ENCODE data around the gene ZNF398.
"Not testable (repeated sequence)": the region's sequence is repeated elsewhere in the genome, so short reads cannot be mapped to it uniquely, and the experiment has no call there.

The ZNF398 gene

DNA sequence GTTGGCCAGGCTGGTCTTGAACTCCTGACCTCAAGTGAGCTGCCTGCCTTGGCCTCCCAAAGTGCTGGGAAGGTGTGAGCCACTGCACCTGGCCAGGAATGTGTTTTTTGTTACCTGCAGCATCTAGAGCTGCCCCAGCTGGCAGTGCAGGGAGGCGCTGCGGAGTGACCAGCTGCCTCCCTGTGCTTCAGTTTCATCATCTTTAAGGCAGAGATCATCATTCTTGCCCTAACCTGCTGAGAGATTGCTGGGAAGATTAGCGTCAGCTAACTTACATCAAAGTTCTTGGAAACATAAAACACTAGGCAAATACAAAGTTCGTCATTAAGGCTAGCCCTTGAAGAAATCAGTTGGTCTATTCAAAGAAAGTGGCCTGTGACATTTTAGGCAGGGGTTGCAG, 50.4 kb downstream of the ZNF398 start:
- DNase-seq, result no peak

DNA sequence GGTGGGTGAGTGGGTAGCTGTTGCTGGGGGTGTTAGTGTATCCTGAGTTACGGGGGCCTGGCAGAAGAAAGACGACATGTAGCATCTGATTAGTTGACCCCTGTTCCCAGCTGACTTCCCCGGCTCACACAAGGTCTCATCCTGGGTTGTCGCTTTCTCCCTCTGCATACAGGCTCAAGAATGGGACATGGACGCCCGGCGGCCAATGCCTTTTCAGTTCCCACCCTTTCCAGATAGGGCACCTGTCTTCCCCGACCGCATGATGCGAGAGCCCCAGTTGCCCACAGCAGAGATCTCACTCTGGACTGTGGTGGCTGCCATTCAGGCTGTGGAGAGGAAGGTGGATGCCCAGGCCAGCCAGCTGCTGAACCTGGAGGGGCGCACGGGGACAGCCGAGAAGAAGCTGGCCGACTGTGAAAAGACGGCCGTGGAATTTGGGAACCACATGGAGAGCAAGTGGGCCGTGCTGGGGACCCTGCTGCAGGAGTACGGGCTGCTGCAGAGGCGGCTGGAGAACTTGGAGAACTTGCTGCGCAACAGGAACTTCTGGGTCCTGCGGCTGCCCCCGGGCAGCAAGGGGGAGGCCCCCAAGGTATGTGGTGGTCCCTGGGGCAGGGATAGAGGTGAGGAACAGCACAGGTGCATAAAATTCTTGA, 51.0 kb downstream of the ZNF398 start:
- DNase-seq, result no peak

DNA sequence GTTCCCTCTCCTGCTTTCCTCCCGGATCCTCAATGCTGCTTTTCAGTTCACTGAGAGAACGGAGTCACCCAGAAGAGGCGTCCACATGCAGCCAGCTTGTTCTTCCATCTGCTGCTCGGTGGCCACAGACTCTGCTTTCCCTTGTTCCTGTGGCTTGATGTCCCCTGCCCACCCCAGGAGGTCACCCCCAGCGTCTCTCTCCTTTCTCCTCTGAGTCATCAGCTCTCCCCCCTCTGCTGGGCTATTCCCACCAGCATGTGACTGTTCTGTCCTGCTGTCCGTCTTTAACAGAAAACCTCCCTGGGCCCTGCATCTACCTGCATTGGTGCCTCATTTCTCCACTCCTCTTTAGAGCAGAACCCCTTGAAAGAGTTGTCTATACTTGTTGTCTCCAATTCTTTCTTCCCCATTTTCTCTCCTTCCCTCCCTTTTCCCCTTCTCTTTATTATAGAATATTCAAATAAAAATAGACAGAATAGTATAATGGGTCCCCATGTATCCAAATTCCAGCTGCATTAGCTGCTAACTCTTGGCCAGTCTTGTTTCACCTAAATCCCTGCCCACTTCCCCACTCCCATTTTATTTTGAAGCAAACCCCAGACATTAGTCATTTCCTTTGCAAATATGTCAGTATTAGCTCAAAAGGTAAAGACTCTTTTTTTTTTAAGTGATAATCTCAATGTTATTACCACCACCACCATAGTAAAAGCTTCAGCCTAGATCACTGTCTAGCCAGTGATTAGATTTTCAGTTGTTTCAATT, 52.2 kb downstream of the ZNF398 start:
- DNase-seq, result no peak

DNA sequence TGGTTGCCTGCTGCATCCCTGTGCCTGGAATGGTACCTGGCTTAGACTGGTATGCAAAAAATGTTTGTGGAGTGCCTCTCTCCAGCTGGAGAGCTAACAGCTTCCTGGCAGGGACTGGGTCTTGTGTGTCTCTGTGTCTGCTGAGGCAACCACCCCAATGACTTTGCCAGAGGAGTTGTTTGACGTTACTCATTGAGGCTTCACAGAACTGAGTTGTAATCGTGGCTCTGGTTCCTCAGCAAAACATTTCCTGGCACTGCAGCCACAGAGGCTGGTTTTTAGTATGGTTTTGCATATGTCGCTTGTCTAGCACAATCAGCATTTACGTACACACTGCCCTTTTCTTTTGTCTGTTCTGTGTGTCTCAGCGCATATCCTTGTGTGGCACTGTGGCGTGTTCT, 55.6 kb downstream of the ZNF398 start:
- DNase-seq, result no peak

DNA sequence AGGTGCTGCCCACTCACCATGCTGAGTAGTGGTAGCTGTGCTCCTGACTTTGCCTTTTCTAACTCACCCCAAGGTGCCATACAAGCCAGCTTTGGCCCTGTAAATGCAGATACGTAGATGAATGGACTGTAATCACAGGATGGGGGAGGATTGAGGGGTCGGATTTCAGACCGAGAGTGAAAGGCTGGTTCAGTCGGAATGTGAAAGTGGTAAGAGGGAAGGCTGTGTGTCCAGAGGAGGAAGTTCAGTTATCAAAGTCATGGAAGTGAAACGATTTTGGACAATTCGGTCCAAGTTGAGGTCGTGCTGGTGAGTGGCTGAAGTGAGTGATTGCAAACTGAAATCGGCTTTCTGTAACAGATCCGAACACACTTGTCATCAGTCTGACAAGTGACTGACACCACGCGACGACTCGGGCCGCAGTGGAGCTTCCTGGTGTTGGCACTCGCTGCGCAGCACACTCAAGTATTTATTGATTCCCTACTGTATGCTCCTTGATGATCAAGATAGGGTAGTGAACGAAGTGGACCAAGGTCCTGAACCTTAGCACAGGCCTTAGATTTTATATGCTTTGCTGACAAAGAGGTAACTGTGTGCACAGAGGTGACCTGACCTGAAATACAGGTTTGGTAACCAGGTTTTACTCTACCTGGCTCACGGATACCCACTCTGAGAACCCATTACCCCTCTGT, 58.6 kb downstream of the ZNF398 start:
- no peak for DNase-seq

DNA sequence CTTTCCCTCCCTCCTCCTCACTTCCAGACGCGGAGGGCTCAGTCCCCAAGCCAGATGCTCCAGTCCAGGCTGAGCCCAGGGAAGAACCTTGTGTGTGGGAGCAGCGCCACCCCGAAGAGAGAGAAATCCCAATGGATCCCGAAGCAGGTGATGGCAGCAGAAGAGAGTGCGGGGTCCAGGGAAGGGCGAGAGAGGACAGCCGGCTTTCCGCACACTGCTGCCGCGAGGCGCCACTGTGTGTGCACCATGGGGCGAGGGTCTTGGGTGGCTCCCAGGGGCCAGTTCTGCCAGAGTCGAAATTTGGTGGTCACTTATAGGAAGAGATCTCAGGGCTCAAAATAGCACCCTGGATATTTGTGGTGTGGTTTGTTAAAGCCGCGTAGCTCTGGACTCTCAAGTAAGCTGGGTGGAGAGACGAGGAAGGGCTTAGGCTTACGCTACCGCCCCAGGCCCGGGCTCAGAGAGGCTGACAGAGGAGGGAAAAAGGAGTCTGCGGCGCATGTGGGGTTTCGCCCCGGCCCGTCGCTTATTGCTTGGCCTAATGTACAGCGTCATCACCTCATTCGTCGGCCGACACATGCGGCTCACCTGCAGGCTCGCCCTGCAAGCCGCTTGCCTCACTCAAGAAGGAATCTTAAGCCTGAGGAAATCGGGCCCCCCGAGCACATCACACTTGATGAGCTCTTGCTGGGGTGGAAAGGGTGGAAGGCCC, 60.2 kb downstream of the ZNF398 start:
- DNase-seq, result no peak

DNA sequence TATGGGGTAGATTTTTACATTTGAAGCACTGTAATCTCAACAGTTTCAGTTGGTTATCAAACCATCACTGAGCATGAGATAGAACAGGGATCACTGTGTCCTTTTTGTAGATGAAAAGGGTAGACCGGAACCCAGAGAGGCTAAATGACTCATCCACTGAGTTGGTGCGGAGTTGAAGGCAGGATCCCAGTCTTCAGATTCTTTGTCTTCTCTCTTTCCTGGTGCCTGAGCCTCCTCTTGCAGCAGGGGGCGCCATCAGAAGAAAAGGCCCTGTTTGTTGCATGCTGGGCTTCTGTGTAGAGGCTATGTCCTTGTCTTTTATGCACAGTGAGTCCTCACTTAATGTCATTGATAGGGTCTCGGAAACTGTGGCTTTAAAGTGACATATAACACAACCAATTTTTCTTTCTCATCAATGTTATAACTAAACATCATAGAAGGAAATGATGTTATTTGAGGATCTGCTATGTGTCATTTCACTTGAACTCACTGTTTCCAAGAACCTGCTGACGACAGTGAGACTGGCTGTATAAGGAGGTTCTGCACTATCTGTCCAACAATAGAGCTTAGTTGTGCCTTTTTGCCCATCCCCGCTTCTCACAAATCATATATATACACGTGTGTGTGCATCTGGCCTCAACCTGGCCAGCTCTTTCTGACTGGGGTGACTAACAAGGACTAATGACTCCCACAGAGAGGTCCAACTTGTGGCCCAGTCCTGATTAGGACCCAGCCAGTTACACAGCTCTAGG, 62.4 kb downstream of the ZNF398 start:
- peak; percentile 73 for DNase-seq

DNA sequence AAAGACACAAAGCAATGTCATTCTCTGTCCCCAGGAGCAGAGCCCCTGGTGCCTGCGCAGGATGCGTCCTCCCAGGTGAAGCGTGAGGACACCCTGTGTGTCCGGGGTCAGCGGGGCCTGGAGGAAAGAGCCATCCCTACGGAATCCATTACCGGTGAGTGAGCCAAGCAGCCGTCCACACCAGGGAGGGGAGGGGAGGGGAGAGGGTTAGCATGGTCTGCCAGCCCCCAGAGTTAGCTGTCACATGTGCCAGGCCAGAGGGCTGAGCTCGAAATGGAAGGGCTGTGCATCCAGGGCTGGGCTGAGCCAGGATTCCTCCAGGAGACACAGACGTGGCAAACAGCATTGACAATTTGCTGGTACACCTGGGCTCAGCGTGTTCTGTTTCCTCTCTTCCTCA, 63.3 kb downstream of the ZNF398 start:
- DNase-seq, result no peak

DNA sequence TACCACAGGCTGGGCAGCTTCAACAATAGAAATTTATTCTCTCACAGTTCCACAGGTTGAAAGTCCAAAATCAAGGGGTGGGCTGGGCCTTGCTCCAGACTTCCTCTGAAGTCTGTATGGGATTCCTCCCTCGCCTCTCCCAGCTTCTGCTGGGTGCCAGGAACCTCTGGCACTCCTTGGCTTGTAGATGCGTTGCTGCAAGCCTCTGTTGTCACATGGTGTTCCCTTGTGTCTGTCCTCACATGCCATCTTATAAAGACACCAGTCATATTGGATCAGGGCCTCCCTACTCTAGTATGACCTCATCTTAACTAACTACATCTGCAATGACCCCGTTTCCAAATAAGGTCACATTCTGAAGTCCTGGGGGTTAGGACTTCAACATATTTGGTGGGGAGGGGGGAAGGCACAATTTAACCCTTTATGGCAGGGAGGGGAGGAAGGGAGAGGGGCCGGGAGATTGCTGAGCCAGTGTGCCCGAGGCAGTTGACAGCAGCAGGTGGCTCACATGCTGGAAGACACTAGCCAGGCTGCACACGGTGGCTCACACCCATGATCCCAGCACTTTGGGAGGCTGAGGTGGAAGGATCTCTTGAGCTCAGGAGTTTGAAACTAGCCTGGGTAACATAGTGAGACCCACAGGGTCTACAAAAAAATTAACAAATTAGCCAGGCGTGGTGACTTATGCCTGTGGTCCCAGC, 66.9 kb downstream of the ZNF398 start:
- no peak for DNase-seq

DNA sequence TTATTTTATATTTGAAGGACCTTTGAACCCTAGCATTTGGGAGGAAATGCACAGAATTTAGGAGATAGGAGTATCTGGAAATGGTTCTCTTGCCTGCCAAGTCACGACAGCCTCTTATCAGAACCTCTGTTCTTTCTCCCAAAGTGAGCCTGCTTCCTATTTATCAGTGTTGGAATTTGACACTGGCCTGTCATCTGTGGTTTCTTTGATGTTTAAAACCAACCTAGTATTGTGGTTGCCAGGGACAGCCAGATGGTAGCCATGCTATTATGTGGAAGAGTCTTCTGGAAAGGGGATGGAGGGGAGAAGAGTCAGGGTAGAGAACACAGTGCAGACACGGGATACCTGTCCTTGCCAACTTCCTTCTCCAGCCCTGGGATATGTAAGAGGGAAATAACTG, 69.1 kb downstream of the ZNF398 start:
- DNase-seq, result no peak

DNA sequence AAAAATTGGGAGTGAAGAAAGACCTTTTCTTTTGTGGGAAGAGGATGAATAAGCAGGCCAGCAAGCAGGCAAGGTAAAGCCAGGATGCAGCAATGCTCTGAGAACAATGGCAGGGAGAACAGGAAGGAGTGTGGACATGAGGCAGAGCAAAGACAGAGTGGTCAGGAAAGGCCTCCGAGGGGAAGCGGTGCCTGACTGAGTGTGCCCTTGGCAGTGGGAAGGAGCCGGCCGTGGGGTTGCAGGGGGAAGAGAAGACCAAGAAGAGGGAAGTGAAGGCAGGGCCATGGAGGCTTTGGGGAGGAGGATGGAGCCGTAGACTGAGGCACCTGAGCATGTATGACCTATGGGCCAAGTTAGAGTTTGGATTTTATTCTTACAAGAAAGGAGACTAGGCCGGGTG, 70.3 kb downstream of the ZNF398 start:
- no peak for DNase-seq

DNA sequence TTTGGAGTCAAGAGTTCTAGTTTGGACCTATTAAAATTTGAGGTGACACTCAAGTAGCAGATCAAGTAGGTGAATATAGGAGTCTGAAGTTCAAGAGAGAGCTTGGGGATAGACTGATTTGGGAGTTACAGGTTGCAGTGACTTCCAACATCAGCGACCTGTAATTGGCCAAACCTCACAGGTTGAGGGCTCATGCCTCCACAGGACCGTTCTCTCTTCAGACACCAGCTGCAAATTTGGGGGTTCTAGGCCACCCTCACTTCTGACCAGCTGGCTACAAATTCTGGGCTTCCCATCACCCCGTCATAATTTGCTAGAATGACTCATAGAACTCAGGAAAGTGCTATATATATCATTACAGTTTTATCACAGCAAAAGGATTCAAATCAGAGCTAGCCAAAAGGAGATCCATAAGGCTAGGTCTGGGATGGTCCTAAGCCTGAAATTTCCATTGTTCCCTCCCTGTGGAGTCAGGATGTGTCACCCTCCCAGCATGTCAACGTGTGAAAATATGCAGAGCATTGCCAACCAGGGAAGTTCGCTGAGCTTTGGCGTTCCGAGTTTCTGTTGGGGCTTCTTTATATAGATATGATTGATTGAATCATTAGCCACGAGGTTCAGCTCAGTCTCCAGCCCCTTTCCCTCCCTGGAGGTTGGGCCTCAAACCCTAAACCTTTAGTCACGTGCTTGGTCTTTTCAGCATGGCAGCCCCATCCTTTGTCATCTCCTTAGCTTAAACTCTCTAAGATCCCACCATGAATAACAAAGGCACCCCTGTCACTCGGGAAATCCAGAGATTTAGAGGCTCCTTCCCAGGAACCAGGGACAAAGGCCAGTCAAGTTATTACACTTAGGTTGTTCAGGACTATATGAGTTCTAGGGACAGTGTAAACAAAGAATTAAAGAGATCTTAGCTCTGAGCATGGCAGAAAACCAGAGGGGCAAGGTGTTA, 71.5 kb downstream of the ZNF398 start:
- no peak for DNase-seq

DNA sequence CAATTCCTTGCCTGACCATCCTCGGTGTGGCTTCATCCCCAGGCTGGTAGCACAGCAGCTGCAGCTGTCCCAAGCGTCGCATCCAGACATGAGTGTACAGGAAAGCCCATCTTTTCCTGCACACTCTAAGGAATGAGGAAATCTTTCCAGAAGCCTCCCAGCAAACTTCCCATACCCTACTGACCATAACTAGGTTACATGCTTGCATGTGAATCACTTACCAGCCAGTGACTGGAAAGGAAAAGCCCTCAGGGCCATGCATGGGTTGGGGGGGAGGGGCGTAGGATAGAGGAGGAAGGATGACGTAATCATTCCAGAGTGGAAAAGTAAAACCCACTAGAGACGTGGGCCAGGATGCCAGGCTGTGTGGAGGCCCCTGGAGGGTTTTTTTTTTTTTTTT, 73.3 kb downstream of the ZNF398 start:
- DNase-seq, result no peak

DNA sequence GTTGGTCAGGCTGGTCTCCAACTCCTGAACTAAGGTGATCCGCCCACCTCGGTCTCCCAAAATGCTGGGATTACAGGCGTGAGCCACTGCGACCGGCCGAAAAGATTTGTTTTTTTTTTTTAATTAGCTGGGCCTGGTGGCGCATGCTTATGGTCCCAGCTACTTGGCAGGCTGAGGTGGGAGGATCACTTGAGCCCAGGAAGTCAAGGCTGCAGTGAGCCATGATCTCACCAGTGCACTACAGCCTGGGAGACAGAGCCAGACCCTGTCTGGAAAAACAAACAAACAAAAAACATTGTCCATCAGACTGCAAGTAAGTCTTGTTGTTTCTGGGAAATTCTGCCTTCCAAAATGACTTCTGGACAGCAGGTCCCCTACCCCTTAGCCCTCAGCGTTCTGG, 75.9 kb downstream of the ZNF398 start:
- no peak for DNase-seq

DNA sequence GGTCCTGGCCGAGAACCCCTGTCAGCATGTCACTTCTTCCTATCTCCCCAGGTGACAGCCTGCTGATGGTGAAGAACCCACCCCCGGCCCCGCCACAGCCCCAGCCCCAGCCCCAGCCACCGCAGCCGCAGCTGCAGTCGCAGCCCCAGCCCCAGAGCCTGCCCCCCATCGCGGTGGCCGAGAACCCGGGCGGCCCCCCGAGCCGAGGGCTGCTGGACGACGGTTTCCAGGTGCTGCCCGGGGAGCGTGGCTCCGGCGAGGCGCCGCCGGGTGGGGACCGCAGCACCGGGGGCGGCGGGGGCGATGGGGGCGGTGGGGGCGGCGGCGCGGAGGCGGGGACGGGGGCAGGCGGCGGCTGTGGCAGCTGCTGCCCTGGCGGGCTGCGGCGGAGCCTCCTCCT, 76.5 kb downstream of the ZNF398 start:
- DNase-seq, result no peak

DNA sequence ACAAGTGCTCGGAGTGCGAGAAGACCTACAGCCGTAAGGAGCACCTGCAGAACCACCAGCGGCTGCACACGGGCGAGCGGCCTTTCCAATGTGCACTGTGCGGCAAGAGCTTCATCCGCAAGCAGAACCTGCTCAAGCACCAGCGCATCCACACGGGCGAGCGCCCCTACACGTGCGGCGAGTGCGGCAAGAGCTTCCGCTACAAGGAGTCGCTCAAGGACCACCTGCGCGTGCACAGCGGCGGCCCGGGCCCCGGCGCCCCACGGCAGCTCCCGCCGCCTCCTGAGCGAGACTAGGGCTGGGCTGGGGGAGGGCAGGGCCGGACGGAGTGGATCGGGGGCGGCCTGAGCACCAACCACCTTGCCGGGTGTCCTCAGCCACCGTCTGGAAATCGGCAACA, 77.1 kb downstream of the ZNF398 start:
- no peak for DNase-seq

DNA sequence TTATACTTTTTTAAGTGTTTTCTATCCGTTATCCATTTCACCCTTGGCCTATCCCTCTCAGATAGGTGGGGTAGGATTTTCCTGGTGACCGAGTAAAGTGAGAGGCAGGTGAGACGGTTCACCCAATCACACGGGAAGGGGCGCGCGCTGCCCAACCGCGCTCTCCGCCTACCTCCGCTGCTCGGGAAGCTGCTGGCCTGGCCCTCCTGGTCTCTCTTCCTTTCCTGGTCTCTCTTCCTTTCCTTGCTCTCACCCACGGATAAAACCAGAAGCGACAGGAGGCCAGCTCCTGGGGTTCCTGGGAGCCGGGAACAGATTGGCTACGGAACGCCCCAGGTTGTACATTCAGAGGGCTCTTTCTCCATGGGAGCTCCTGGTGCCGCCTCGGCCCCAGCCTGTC, 77.9 kb downstream of the ZNF398 start:
- DNase-seq, result no peak

DNA sequence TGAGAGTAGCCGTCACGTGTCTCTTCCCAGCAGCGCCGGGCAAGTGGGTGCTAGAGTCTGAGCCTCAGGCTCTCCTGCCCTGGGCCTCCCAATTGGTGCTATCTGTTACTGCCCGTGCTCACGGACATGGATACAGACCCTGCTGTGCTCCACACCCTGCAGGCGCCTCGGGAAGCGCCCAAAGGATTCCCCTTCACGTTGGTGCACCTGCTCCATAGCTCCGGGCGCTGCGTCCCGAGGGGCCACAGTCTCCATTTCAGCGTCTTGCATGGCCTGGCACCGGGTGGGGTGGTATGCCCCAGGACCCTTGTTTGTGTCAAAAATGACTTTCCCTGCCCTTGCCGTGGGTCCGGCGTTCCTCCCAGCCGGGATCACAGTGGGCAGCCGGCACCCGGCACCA, 78.4 kb downstream of the ZNF398 start:
- no peak for DNase-seq

DNA sequence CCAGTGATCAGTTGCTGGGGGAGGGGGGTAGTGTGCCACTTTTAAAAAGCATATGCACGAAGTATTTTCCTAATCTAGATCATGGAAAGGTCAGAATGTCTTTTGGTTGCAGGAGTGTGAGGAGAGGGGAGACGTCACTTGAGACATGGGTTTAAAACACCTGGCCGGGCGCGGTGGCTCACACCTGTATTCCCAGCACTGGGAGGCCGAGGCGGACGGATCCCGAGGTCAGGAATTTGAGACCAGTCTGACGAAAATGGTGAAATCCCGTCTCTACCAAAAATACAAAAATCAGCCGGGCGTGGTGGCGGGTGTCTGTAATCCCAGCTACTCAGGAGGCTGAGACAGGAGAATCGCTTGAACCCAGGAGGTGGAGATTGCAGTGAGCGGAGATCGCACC, 79.1 kb downstream of the ZNF398 start:
- not testable (repeated sequence) for DNase-seq

DNA sequence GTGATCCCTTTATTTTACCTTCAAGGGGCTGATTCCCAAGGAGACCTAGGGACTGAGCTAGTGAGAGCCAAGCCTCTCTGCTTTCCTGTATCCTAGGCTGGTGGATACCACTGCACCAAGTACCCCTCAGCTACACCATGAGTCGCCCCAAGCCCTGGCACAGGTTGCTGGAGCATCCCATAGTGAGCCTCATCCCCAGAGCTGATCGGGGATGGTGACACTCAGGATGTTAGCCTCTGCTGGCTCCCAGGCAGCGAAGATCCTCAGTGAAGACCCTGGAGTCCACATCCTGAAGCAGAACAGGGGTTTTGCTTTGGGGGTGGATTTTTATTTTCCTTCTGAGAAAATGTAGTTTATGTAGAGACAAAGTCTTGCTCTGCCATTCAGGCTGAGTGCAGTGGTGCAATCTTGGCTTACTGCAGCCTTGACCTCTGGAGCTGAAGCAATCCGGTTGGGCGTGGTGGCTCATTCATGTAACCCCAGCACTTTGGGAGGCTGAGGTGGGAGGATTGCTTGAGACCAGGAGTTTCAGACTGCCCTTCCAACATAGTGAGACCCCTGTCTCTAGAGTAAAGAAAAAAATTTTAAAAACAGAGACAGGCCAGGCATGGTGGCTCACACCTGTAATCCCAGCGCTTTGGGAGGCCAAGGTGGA, 79.7 kb downstream of the ZNF398 start:
- DNase-seq, result no peak
